Right lobe of liver (tissue), 6 donors: ENCODE measurements around the gene IFNA4. TPM values are rescaled to one million over a fixed set of nuclear protein-coding genes. Genes with fewer than 3 reads are reported as not detected.
"Not testable (repeated sequence)": the region's sequence is repeated elsewhere in the genome, so short reads cannot be mapped to it uniquely, and the experiment has no call there.

ENCODE experiments used
- ATAC-seq, 4 donors: fragments of 200-7000 bp; cut with Tn5 transposase; one replicate each; pipeline ENCODE4 v1.9.1; 2020; ENCODE audit warnings: mild to moderate bottlenecking in 4 of 4, moderate library complexity in 4 of 4
- DNase-seq, 3 donors: peaks; one replicate each; pipeline ENCODE4 v3.0.0-alpha.2; 2020
- H3K27ac ChIP-seq, 3 donors: fragments of 200-600 bp; one replicate each; pipeline ENCODE4 v1.8.0; 2022
- H3K27me3 ChIP-seq, 2 donors: fragments of 200-600 bp; one replicate each; pipeline ENCODE4 v1.8.0; 2022
- H3K36me3 ChIP-seq, 4 donors: fragments of 200-600 bp; sonication (generic) in 1 of 4; one replicate each; pipeline versions ENCODE4 v1.5.1 to v1.8.0; 2017 to 2022; ENCODE audit warnings: control low read depth in 1 of 4
- H3K4me1 ChIP-seq, 4 donors: fragments of 200-600 bp; sonication (generic) in 1 of 4; one replicate each; pipeline versions ENCODE4 v1.5.1 to v1.8.0; 2017 to 2022; ENCODE audit warnings: control low read depth in 1 of 4
- H3K4me3 ChIP-seq, 3 donors: fragments of 200-600 bp; one replicate each; pipeline ENCODE4 v1.8.0; 2022
- H3K9me3 ChIP-seq, 4 donors: fragments of 200-600 bp; sonication (generic) in 1 of 4; one replicate each; pipeline versions ENCODE4 v1.5.1 to v1.8.0; 2017 to 2022; ENCODE audit warnings: control low read depth in 1 of 4
- POLR2A ChIP-seq: fragments of 450-650 bp; IDR thresholded peaks from one replicate; pipeline ENCODE4 v1.6.1; 2017; ENCODE audit warnings: antibody characterized with exemption, mild to moderate bottlenecking
- WGBS: methylation state at CpG from one replicate; pipeline ENCODE4 v1.1.6; 2018; ENCODE audit warnings: low coverage, low lambda C conversion rate; ENCODE audit not compliant: insufficient coverage; ENCODE audit errors: missing lambda C conversion rate; 5-methylcytosine and 5-hydroxymethylcytosine counted together
- intact Hi-C, 2 donors: fragments of 100-400 bp; cut with DNase I; formaldehyde crosslinking; loops; one replicate each; pipeline versions ENCODE4 v1.11.2 to v1.14.1; 2022
- total RNA-seq, 6 experiments: library from RNA; depleted of rRNA in 2 of 6; stranded (reverse); fragments of >200 nt in 2 of 6; fragmentation: NEBNext Ultra II Directional in 3 of 6; extraction: Animal tissue kit (Norgen Biotek cat#: 25700) in 3 of 6; gene quantifications; one replicate each; pipeline versions ENCODE4 v1.1.0 to v1.2.4, GENCODE V29; 2016 to 2023
- TF ChIP-seq, protein P1 (sequence below), 4 donors: fragments of 200-600 bp in 3 of 4; fragments of 450-650 bp in 1 of 4; IDR thresholded peaks; one replicate each; pipeline versions ENCODE4 v1.5.1 to v1.8.0; 2016 to 2022; ENCODE audit warnings: antibody characterized with exemption in 4 of 4, mild to moderate bottlenecking in 2 of 4
- donor health status: DM: no; HTN: yes; CAD: no.
- donor health status: DM: no; HTN: no; CAD: no.
- donor health status: DM: no; HTN: no; CAD: no.
- donor health status: DM: no; HTN: yes; CAD: no.
- donor health status: DM: no; HTN: yes; CAD: no.

The IFNA4 gene
- total RNA-seq, 6 experiments from 2014 or later: not detected

DNA sequence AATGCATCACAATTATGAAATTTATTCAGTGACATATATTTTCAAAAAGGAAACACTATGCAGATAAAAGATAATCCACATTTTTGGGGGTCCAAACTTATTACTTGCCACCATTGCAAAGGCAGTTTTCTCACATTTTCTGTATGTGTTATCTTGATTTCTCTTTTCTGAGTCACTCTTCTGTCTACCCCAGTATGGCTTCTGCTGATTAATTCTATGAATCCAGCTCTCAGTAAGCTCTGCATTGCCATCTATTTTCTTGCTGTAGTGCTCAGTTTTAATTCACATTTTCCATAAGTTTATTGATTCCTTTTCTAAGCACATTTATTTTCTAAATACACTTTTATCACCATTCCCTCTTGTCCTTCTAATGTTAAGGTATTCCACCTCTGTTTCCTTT is 17.8 kb upstream of the IFNA4 start:
- TF ChIP-seq, protein P1, sequence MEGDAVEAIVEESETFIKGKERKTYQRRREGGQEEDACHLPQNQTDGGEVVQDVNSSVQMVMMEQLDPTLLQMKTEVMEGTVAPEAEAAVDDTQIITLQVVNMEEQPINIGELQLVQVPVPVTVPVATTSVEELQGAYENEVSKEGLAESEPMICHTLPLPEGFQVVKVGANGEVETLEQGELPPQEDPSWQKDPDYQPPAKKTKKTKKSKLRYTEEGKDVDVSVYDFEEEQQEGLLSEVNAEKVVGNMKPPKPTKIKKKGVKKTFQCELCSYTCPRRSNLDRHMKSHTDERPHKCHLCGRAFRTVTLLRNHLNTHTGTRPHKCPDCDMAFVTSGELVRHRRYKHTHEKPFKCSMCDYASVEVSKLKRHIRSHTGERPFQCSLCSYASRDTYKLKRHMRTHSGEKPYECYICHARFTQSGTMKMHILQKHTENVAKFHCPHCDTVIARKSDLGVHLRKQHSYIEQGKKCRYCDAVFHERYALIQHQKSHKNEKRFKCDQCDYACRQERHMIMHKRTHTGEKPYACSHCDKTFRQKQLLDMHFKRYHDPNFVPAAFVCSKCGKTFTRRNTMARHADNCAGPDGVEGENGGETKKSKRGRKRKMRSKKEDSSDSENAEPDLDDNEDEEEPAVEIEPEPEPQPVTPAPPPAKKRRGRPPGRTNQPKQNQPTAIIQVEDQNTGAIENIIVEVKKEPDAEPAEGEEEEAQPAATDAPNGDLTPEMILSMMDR (IDR thresholded peaks at IDR 0.05): no peak
- TF ChIP-seq POLR2A: no peak
- no peak for DNase-seq
- H3K4me1 ChIP-seq: no peaks in the 10 kb centered on the region
- no peak overlapping the region for H3K27ac ChIP-seq
- H3K36me3 ChIP-seq: no peaks in the 10 kb centered on the region
- intact Hi-C loops: no loop called here
- no peak for ATAC-seq
- H3K9me3 ChIP-seq: no peaks in the 10 kb centered on the region
- no peak overlapping the region for H3K4me3 ChIP-seq
- no peaks in the 10 kb centered on the region for H3K27me3 ChIP-seq

- H3K27ac ChIP-seq, intact Hi-C loops, ATAC-seq, H3K4me3 ChIP-seq, H3K9me3 ChIP-seq, DNase-seq, H3K4me1 ChIP-seq, H3K36me3 ChIP-seq, H3K27me3 ChIP-seq: not testable (repeated sequence)
- WGBS: 41% methylated on average over 4 of the region's 4 CpGs
Observed at GRCh38 chr9:21202105-21202504, 14.7 kb upstream of the IFNA4 start, which contains the start of gene IFNA7. Gene IFNA7 (minus strand): TSS chr9:21202205. CDS start chr9:21202165, 40 bp downstream.

- ATAC-seq: peak; percentile 65 to 89 (median 73)
Observed at GRCh38 chr9:21194867-21195776, 7.7 kb upstream of the IFNA4 start.

GRCh38 chr9:21182810-21183736 is 4.3 kb downstream of the IFNA4 start:
- H3K4me1 ChIP-seq, DNase-seq, H3K4me3 ChIP-seq, intact Hi-C loops, H3K36me3 ChIP-seq, H3K27ac ChIP-seq, H3K9me3 ChIP-seq, H3K27me3 ChIP-seq: not testable (repeated sequence)
- TF ChIP-seq, protein P1 (IDR thresholded peaks at IDR 0.05): peak in 3 of 4 donors; percentile 18 to 41 (median 37)
- ATAC-seq: peak; percentile 63 to 83 (median 68)
- WGBS: 19% methylated on average over 4 of the region's 4 CpGs

More at GRCh38 chr9:21194867-21195776, 7.7 kb upstream of the IFNA4 start:
- H3K36me3 ChIP-seq, H3K4me3 ChIP-seq, intact Hi-C loops, H3K27ac ChIP-seq, DNase-seq, H3K4me1 ChIP-seq, H3K9me3 ChIP-seq, H3K27me3 ChIP-seq: not testable (repeated sequence)
- WGBS: 33% methylated on average over 5 of the region's 6 CpGs
- TF ChIP-seq, protein P1 (IDR thresholded peaks at IDR 0.05): peak; percentile 22 to 49 (median 42)
